B cell (primary cell): ENCODE measurements around the gene LLCFC1.

ENCODE experiments used
- EZH2 ChIP-seq: IDR thresholded peaks from 2 replicates; pipeline ENCODE4 v1.6.1; 2012; ENCODE audit warnings: borderline replicate concordance, low read depth, mild to moderate bottlenecking, moderate library complexity, low read length; ENCODE audit not compliant: insufficient read depth, poor library complexity, severe bottlenecking
- TF ChIP-seq, protein P1 (sequence below): fragments of 200-600 bp; IDR thresholded peaks from one replicate; pipeline ENCODE4 v1.8.0; 2022; ENCODE audit warnings: antibody characterized with exemption, mild to moderate bottlenecking

DNA sequence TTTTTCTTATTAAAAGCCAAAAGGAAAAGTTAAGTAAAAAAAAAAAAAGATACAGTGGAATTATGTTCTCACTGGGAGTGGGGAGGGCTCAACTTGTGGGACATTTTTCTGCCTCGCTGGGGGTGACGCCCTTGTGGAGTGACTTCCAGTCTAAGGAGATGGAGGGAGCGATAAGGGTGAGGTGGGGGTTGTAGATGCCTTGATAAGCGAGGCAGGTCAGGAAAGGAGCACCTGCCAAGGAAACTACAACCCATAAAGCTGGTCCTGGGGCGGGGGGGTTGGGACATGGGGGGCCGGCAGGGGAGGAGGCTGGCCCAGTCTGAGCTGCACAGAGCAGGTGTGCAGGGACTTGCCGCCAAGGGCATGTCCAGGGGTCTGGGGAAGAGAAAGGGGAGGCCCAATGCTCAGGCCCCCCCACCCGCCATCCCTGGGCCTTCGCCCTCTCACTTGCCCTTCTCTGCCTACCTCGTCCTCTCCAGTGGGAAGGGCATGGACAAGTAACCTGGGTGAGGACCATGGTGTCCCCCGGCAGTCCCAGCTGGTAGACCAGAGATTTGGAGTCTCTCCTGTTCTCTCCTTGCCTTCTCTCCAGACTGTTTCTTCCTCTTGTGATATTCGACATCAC lies 3.2 kb upstream of the LLCFC1 start:
- TF ChIP-seq, protein P1, sequence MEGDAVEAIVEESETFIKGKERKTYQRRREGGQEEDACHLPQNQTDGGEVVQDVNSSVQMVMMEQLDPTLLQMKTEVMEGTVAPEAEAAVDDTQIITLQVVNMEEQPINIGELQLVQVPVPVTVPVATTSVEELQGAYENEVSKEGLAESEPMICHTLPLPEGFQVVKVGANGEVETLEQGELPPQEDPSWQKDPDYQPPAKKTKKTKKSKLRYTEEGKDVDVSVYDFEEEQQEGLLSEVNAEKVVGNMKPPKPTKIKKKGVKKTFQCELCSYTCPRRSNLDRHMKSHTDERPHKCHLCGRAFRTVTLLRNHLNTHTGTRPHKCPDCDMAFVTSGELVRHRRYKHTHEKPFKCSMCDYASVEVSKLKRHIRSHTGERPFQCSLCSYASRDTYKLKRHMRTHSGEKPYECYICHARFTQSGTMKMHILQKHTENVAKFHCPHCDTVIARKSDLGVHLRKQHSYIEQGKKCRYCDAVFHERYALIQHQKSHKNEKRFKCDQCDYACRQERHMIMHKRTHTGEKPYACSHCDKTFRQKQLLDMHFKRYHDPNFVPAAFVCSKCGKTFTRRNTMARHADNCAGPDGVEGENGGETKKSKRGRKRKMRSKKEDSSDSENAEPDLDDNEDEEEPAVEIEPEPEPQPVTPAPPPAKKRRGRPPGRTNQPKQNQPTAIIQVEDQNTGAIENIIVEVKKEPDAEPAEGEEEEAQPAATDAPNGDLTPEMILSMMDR, result no peak
- TF ChIP-seq EZH2, result no peak
